PC-3 (cell line): ENCODE results near the gene OXNAD1. TPM values are rescaled to one million over a fixed set of nuclear protein-coding genes. Genes with fewer than 3 reads are reported as not detected.

Experiments
- ATAC-seq: fragments of 200-7000 bp; cut with Tn5 transposase; 2 replicates; pipeline ENCODE4 v1.9.1; 2020; ENCODE audit warnings: mild to moderate bottlenecking, moderate library complexity
- BruUV-seq: library from RNA; stranded (reverse); fragments of 400-500 nt; replicated peaks from 2 replicates; lab custom pipeline; 2021; lab: Mats Ljungman, UMichigan
- CTCF ChIA-PET: fragments of 300-600 bp; sonication (Branson Sonifier 250); formaldehyde crosslinking; loops from one replicate; lab custom pipeline; 2022; ENCODE audit warnings: antibody characterized with exemption; lab: Charles Lee
- POLR2A ChIA-PET: fragments of 300-600 bp; sonication (Branson Sonifier 250); formaldehyde crosslinking; loops from one replicate; lab custom pipeline; 2022; ENCODE audit warnings: antibody characterized with exemption; ENCODE audit not compliant: unreplicated experiment; lab: Charles Lee
- DNase-seq: peaks from one replicate; pipeline ENCODE4 v3.0.0-alpha.2; 2015
- H2AFZ ChIP-seq: fragments of 300-600 bp; sonication (generic); 2 replicates; pipeline ENCODE4 v1.6.0; 2016; ENCODE audit warnings: antibody characterized with exemption, low read length
- H3F3A ChIP-seq: fragments of 300-600 bp; sonication (generic); one replicate; pipeline ENCODE4 v1.6.0; 2017; ENCODE audit warnings: antibody characterized with exemption, low read length, control low read depth, mild to moderate bottlenecking; ENCODE audit not compliant: unreplicated experiment
- H3K27ac ChIP-seq: fragments of 300-600 bp; sonication (generic); 2 replicates; pipeline ENCODE4 v1.5.1; 2016; ENCODE audit warnings: mild to moderate bottlenecking, low read length
- H3K27me3 ChIP-seq: fragments of 300-600 bp; sonication (generic); 2 replicates; pipeline ENCODE4 v1.6.1; 2016; ENCODE audit warnings: low read length, mixed read lengths
- H3K36me3 ChIP-seq: fragments of 300-600 bp; sonication (generic); 2 replicates; pipeline ENCODE4 v1.6.1; 2016; ENCODE audit warnings: low read depth, mixed run types, low read length, mixed read lengths
- H3K4me1 ChIP-seq: fragments of 300-600 bp; sonication (generic); 2 replicates; pipeline ENCODE4 v1.5.1; 2016; ENCODE audit warnings: low read length; ENCODE audit not compliant: insufficient read depth
- H3K4me2 ChIP-seq: fragments of 300-600 bp; sonication (generic); 2 replicates; pipeline ENCODE4 v1.6.0; 2016; ENCODE audit warnings: low read length
- H3K4me3 ChIP-seq: fragments of 300-600 bp; sonication (generic); 2 replicates; pipeline ENCODE4 v1.5.1; 2016; ENCODE audit warnings: mild to moderate bottlenecking, low read length, mixed read lengths
- H3K79me2 ChIP-seq: fragments of 300-600 bp; sonication (generic); 2 replicates; pipeline ENCODE4 v1.6.1; 2017; ENCODE audit warnings: low read length, mixed read lengths
- H3K9ac ChIP-seq: fragments of 300-600 bp; sonication (generic); 2 replicates; pipeline ENCODE4 v1.6.0; 2016; ENCODE audit warnings: mild to moderate bottlenecking, low read length
- H3K9me2 ChIP-seq: fragments of 300-600 bp; sonication (generic); replicated peaks from 2 replicates; pipeline ENCODE4 v1.6.1; 2016; ENCODE audit warnings: mixed run types, low read length, mixed read lengths
- H3K9me3 ChIP-seq: fragments of 300-600 bp; sonication (generic); 2 replicates; pipeline ENCODE4 v1.6.1; 2016; ENCODE audit warnings: low read length, mixed read lengths
- H4K20me1 ChIP-seq: fragments of 300-600 bp; sonication (generic); 2 replicates; pipeline ENCODE4 v1.6.1; 2016; ENCODE audit warnings: low read length, mixed read lengths
- EZH2 ChIP-seq: fragments of 300-600 bp; sonication (generic); IDR thresholded peaks from one replicate; pipeline ENCODE4 v1.6.1; 2017; ENCODE audit warnings: antibody characterized with exemption, mild to moderate bottlenecking, low read length; ENCODE audit not compliant: unreplicated experiment
- EZH2phosphoT487 ChIP-seq: fragments of 300-600 bp; sonication (generic); IDR thresholded peaks from 2 replicates; pipeline ENCODE4 v1.6.1; 2018; ENCODE audit warnings: mild to moderate bottlenecking, antibody characterized with exemption, low read length, borderline replicate concordance
- intact Hi-C: fragments of 100-400 bp; cut with micrococcal nuclease; formaldehyde crosslinking; loops from 2 replicates; pipeline ENCODE4 v1.9.0; 2023
- total RNA-seq: library from RNA; depleted of rRNA; stranded (reverse); fragments of >200 nt; gene quantifications from 2 replicates; pipeline ENCODE4 v1.2.3, GENCODE V29; 2014
- TF ChIP-seq, protein P1 (sequence below): fragments of 300-600 bp; sonication (generic); conservative IDR thresholded peaks from 2 replicates; pipeline ENCODE4 v1.5.1; 2017; ENCODE audit warnings: antibody characterized with exemption, low read depth, mild to moderate bottlenecking, low read length

OXNAD1 gene
- total RNA-seq, 1 experiment from 2014 or later, result 20.5 TPM

DNA sequence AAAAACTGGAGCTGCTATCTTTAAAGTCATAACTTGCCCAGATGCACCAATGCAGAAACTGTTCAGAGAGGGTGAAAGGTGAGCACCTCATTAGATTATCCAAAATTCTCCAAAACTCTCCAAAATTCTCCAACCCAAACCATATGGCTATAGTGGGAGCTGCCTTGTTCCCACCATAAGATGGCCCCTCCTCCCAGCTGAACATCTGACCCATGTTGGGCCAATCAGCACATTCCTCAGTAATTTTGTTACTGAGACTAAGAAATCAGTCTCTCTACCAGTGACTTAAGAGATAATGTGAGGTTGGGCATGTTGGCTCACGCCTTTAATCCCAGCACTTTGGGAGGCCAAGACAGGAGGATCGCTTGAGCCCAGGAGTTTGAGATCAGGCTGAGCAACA is 33.0 kb upstream of the OXNAD1 start:
- H3K4me3 ChIP-seq, result no peak overlapping the region
- no peaks in the 10 kb centered on the region for H3K9me3 ChIP-seq
- H3K4me2 ChIP-seq, result no peak overlapping the region
- no peaks in the 10 kb centered on the region for H3K9me2 ChIP-seq
- no TSS peak for BruUV-seq
- no peak for ATAC-seq
- H2AFZ ChIP-seq, result no peak overlapping the region
- H3K27me3 ChIP-seq, result no peaks in the 10 kb centered on the region
- ChIA-PET CTCF (no interaction called here), POLR2A (no interaction called here)
- H3K79me2 ChIP-seq, result no peaks in the 10 kb centered on the region
- no peaks in the 10 kb centered on the region for H4K20me1 ChIP-seq
- no peaks in the 10 kb centered on the region for H3K36me3 ChIP-seq
- H3K4me1 ChIP-seq, result no peaks in the 10 kb centered on the region
- no peak for DNase-seq
- no peak overlapping the region for H3K9ac ChIP-seq
- H3K27ac ChIP-seq, result no peak overlapping the region
- TF ChIP-seq, protein P1, sequence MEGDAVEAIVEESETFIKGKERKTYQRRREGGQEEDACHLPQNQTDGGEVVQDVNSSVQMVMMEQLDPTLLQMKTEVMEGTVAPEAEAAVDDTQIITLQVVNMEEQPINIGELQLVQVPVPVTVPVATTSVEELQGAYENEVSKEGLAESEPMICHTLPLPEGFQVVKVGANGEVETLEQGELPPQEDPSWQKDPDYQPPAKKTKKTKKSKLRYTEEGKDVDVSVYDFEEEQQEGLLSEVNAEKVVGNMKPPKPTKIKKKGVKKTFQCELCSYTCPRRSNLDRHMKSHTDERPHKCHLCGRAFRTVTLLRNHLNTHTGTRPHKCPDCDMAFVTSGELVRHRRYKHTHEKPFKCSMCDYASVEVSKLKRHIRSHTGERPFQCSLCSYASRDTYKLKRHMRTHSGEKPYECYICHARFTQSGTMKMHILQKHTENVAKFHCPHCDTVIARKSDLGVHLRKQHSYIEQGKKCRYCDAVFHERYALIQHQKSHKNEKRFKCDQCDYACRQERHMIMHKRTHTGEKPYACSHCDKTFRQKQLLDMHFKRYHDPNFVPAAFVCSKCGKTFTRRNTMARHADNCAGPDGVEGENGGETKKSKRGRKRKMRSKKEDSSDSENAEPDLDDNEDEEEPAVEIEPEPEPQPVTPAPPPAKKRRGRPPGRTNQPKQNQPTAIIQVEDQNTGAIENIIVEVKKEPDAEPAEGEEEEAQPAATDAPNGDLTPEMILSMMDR, result no peak
- no peaks in the 10 kb centered on the region for H3F3A ChIP-seq
- intact Hi-C loops, result no loop called here

DNA sequence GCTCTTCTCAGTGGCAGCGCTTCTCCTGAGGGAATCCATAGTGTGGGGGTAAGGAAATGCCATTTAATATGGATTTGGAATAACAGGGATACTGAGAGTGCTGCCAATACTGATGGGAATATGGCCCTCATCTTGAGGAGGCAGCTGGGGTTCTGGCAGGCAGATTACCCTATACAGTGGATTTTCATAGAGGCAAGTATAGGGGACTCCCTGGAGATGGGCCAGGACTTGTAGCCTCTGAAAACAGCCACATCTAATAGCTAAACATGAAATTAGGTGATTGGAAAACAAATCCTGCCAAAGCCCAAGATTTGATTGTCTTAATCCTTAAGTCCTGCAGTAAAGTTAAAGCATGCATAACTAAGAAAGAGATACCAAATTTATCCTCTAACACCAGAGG is 31.2 kb upstream of the OXNAD1 start:
- Histone ChIP-seq H3K9ac (no peak overlapping the region), H3K4me2 (no peak overlapping the region), H3F3A (no peaks in the 10 kb centered on the region), H3K36me3 (no peaks in the 10 kb centered on the region), H3K27me3 (no peaks in the 10 kb centered on the region), H3K9me2 (no peaks in the 10 kb centered on the region), H4K20me1 (no peaks in the 10 kb centered on the region), H3K4me3 (no peak overlapping the region), H3K79me2 (no peaks in the 10 kb centered on the region), H3K9me3 (no peaks in the 10 kb centered on the region), H3K4me1 (no peaks in the 10 kb centered on the region), H3K27ac (no peak overlapping the region), H2AFZ (no peak overlapping the region)
- no TSS peak for BruUV-seq
- TF ChIP-seq EZH2phosphoT487 (no peak), EZH2 (no peak)
- TF ChIP-seq, protein P1, result no peak
- CTCF ChIA-PET, result no interaction called here
- POLR2A ChIA-PET, result interaction anchor here (0.6 kb wide), 1 partner anchor 159 kb away, joined by 3 read pairs; no protein-coding TSS in a partner anchor
- ATAC-seq (no peak), DNase-seq (no peak)
- intact Hi-C loops, result no loop called here

DNA sequence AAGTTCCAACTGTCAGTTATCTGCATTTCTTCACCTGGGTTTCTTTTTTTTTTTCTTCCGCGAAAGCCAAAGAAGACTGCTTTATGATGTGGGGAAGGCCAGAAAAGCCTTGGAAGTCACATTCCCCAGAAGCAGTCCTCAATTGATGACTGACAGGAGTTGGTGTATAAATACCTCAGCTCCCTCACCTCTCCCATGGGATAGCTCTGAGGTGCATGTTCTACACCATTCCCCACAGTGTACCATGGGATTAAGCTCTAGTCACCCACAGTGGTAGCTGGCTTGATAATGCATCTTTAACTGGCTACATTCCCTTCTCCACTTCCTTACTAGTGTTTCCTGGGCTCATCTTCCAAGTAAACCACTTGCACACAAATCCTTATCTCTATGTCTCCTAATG is 30.7 kb upstream of the OXNAD1 start:
- intact Hi-C loops, result no loop called here
- ChIA-PET POLR2A (interaction anchor here (0.6 kb wide), 1 partner anchor 159 kb away, joined by 3 read pairs; no protein-coding TSS in a partner anchor), CTCF (interaction anchor here (0.6 kb wide), 1 partner anchor 14 kb away, joined by 5 read pairs; no protein-coding TSS in a partner anchor)
- DNase-seq (no peak), ATAC-seq (no peak)
- Histone ChIP-seq H3K27ac (no peak overlapping the region), H3K9me2 (no peaks in the 10 kb centered on the region), H3K9me3 (no peaks in the 10 kb centered on the region), H3F3A (no peaks in the 10 kb centered on the region), H3K79me2 (no peaks in the 10 kb centered on the region), H3K4me2 (no peak overlapping the region), H3K4me3 (no peak overlapping the region), H3K4me1 (peaks cover 2% of the 10 kb centered on the region; the same call in 1 of the 2 replicates), H3K27me3 (no peaks in the 10 kb centered on the region), H2AFZ (no peak overlapping the region), H3K36me3 (no peaks in the 10 kb centered on the region), H3K9ac (no peak overlapping the region), H4K20me1 (no peaks in the 10 kb centered on the region)
- no TSS peak for BruUV-seq
- TF ChIP-seq, protein P1, result no peak
- TF ChIP-seq EZH2 (no peak), EZH2phosphoT487 (no peak)
